AG04450 (cell line): ENCODE data around the gene SS18. TPM values are rescaled to one million over a fixed set of nuclear protein-coding genes. Genes with fewer than 3 reads are reported as not detected.

Experiments
- CTCF ChIA-PET: fragments of 300-600, 350-600 bp; formaldehyde crosslinking; extraction: SDS; loops from one replicate; lab custom pipeline; 2022; ENCODE audit warnings: antibody characterized with exemption, inconsistent platforms; lab: Charles Lee
- POLR2A ChIA-PET: fragments of 350-600 bp; formaldehyde crosslinking; extraction: SDS; loops from one replicate; lab custom pipeline; 2021; ENCODE audit warnings: antibody characterized with exemption, inconsistent platforms; lab: Yijun Ruan, JAX
- DNase-seq: peaks from one replicate; pipeline ENCODE4 v3.0.0-alpha.2; 2011; ENCODE audit warnings: low read depth, low spot score
- H3K27ac ChIP-seq: one replicate; pipeline ENCODE4 v1.5.1; 2012; ENCODE audit warnings: low read depth, low read length, control low read depth
- H3K27me3 ChIP-seq: one replicate; pipeline ENCODE4 v1.6.0; 2012; ENCODE audit warnings: low read length; ENCODE audit not compliant: control insufficient read depth, insufficient read depth
- H3K4me3 ChIP-seq: 2 replicates; pipeline ENCODE4 v1.5.1; 2011; ENCODE audit warnings: mild to moderate bottlenecking, low read depth, low read length, control low read depth
- H3K9me3 ChIP-seq: 2 replicates; pipeline ENCODE4 v1.5.1; 2012; ENCODE audit warnings: low read length; ENCODE audit not compliant: control insufficient read depth, insufficient read depth
- CTCF ChIP-seq: IDR thresholded peaks from 2 replicates; pipeline ENCODE4 v1.5.1; 2011; ENCODE audit warnings: low read depth, low read length, control low read depth, inconsistent platforms
- polyA plus RNA-seq: library from polyadenylated mRNA; depleted of rRNA; stranded (reverse); fragments of >200 nt; gene quantifications from 2 replicates; pipeline ENCODE4 v1.2.3, GENCODE V29; 2011

Gene SS18
- polyA plus RNA-seq, 1 experiment = 126 TPM

GRCh38 chr18:26005950-26006349 lies 84.5 kb downstream of the SS18 start:
- no peak for TF ChIP-seq CTCF

GRCh38 chr18:26004832-26005231 lies 85.6 kb downstream of the SS18 start:
- no peak overlapping the region for H3K27ac ChIP-seq
- H3K4me3 ChIP-seq = no peak overlapping the region
- no peak for DNase-seq
- ChIA-PET POLR2A (no interaction called here), CTCF (interaction anchor here (0.9 kb wide), 1 partner anchor 15 kb away, joined by 3 read pairs; no protein-coding TSS in a partner anchor)
- TF ChIP-seq CTCF = no peak
- H3K27me3 ChIP-seq = no peaks in the 10 kb centered on the region
- H3K9me3 ChIP-seq = no peaks in the 10 kb centered on the region

More at GRCh38 chr18:26005950-26006349, 84.5 kb downstream of the SS18 start:
- Histone ChIP-seq H3K27ac (no peak overlapping the region), H3K9me3 (no peaks in the 10 kb centered on the region), H3K4me3 (no peak overlapping the region), H3K27me3 (no peaks in the 10 kb centered on the region)
- no peak for DNase-seq
- POLR2A ChIA-PET = no interaction called here
- CTCF ChIA-PET = no interaction called here

- H3K27me3 ChIP-seq = no peaks in the 10 kb centered on the region
- ChIA-PET CTCF (interaction anchor here (0.7 to 0.9 kb wide), 2 partner anchors 16 to 1515 kb away, joined by 3 read pairs; no protein-coding TSS in a partner anchor), POLR2A (interaction anchor here (0.6 kb wide), 1 partner anchor 16 kb away, joined by 3 read pairs; no protein-coding TSS in a partner anchor)
- no peak overlapping the region for H3K4me3 ChIP-seq
- no peak for TF ChIP-seq CTCF
- no peak overlapping the region for H3K27ac ChIP-seq
- no peaks in the 10 kb centered on the region for H3K9me3 ChIP-seq
- no peak for DNase-seq
Measured at GRCh38 chr18:26003817-26004216, 86.6 kb downstream of the SS18 start.

- H3K9me3 ChIP-seq = no peaks in the 10 kb centered on the region
- H3K27me3 ChIP-seq = no peaks in the 10 kb centered on the region
- no peak for DNase-seq
- ChIA-PET POLR2A (no interaction called here), CTCF (no interaction called here)
- H3K4me3 ChIP-seq = no peak overlapping the region
- no peak overlapping the region for H3K27ac ChIP-seq
- no peak for TF ChIP-seq CTCF
Measured at GRCh38 chr18:26003356-26003755, 87.1 kb downstream of the SS18 start.

GRCh38 chr18:26002375-26002910 lies 88.0 kb downstream of the SS18 start:
- TF ChIP-seq CTCF = no peak
- no peak overlapping the region for H3K27ac ChIP-seq
- H3K27me3 ChIP-seq = no peaks in the 10 kb centered on the region
- no peak for DNase-seq
- POLR2A ChIA-PET = no interaction called here
- no peaks in the 10 kb centered on the region for H3K9me3 ChIP-seq
- no peak overlapping the region for H3K4me3 ChIP-seq
- CTCF ChIA-PET = no interaction called here
